Stomach (tissue), 9 donors: ENCODE results near the gene SLC22A5. TPM values are rescaled to one million over a fixed set of nuclear protein-coding genes. Genes with fewer than 3 reads are reported as not detected.

Experiments used
- DNase-seq, 2 donors: peaks; one replicate each; pipeline versions ENCODE4 v3.0.0 to v3.0.0-alpha.2; 2013 to 2019
- H3K27ac ChIP-seq, 5 donors: fragments of 200-600 bp in 4 of 5; sonication (generic) in 4 of 5; one replicate each; pipeline ENCODE4 v1.5.1; 2013 to 2019; ENCODE audit warnings: mild to moderate bottlenecking in 1 of 5, moderate library complexity in 1 of 5
- H3K27me3 ChIP-seq, 3 donors: fragments of 200-600 bp; sonication (generic); one replicate each; pipeline ENCODE4 v1.5.1; 2017 to 2019; ENCODE audit warnings: mixed run types in 1 of 3
- H3K36me3 ChIP-seq, 4 donors: fragments of 200-600 bp; sonication (generic); 1 replicate in 3 of 4; 2 replicates in 1 of 4; pipeline ENCODE4 v1.5.1; 2016 to 2019
- H3K4me1 ChIP-seq, 4 donors: fragments of 200-600 bp; sonication (generic); one replicate each; pipeline ENCODE4 v1.5.1; 2016 to 2019
- H3K4me3 ChIP-seq, 4 donors: fragments of 200-600 bp; sonication (generic) in 3 of 4; one replicate each; pipeline ENCODE4 v1.5.1; 2016 to 2019; ENCODE audit warnings: mild to moderate bottlenecking in 1 of 4
- H3K9me3 ChIP-seq, 4 donors: fragments of 200-600 bp; sonication (generic); one replicate each; pipeline ENCODE4 v1.5.1; 2016 to 2019
- EP300 ChIP-seq: sonication (generic); formaldehyde crosslinking; IDR thresholded peaks from one replicate; pipeline ENCODE4 v1.6.1; 2017; ENCODE audit warnings: antibody characterized with exemption
- POLR2A ChIP-seq, 4 donors: fragments of 450-650 bp; IDR thresholded peaks; one replicate each; pipeline ENCODE4 v1.6.1; 2016; ENCODE audit warnings: antibody characterized with exemption in 4 of 4, control low read depth in 2 of 4, mild to moderate bottlenecking in 1 of 4, moderate library complexity in 1 of 4
- POLR2AphosphoS5 ChIP-seq, 3 donors: sonication (generic); formaldehyde crosslinking; IDR thresholded peaks; one replicate each; pipeline ENCODE4 v1.6.1; 2016; ENCODE audit warnings: antibody characterized with exemption in 3 of 3
- WGBS, 5 donors: extraction: QIAGEN DNeasy Blood & Tissue Kit in 3 of 5; methylation state at CpG; one replicate each; pipeline versions ENCODE4 v1.1.5 to v1.1.7; 2013 to 2018; 5-methylcytosine and 5-hydroxymethylcytosine counted together
- intact Hi-C: fragments of 100-400 bp; cut with DNase I; formaldehyde crosslinking; loops from one replicate; pipeline ENCODE4 v1.15.1; 2023; ENCODE audit warnings: low total_unique reads
- polyA plus RNA-seq, 3 donors: library from polyadenylated mRNA; stranded (reverse); fragments of 200-250 nt; gene quantifications; one replicate each; pipeline ENCODE4 v1.2.3, GENCODE V29; 2013
- total RNA-seq, 5 donors: library from RNA; depleted of rRNA; stranded (reverse); fragments of >200 nt; gene quantifications; one replicate each; pipeline versions ENCODE4 v1.1.0 to v1.2.3, GENCODE V29; 2014 to 2016
- TF ChIP-seq, protein P1 (sequence below), 7 experiments: fragments of 450-650 bp in 4 of 7; fragments of 200-600 bp in 3 of 7; sonication (generic) in 3 of 7; IDR thresholded peaks; one replicate each; pipeline ENCODE4 v1.5.1; 2016 to 2019; ENCODE audit warnings: antibody characterized with exemption in 7 of 7, control low read depth in 2 of 7, mild to moderate bottlenecking in 1 of 7
- donor health status: healthy with polysubstance abuse.
- donor health status: Bipolar disorder and iron deficiency.
- donor health status: healthy.

SLC22A5 gene
- total and polyA plus RNA-seq, 8 donors: 2.1 to 46.1 (median 15.5) TPM

GRCh38 chr5:132406144-132406783, 36.8 kb downstream of the SLC22A5 start:
- Histone ChIP-seq H3K36me3 (no peaks in the 10 kb centered on the region), H3K27me3 (no peaks in the 10 kb centered on the region), H3K4me3 (no peak overlapping the region), H3K9me3 (no peaks in the 10 kb centered on the region), H3K27ac (peak overlapping the region; percentile 12 to 62 (median 43)), H3K4me1 (peaks cover 13 to 46% (median 25%) of the 10 kb centered on the region in 4 donors)
- no peak for TF ChIP-seq EP300
- TF ChIP-seq, protein P1, sequence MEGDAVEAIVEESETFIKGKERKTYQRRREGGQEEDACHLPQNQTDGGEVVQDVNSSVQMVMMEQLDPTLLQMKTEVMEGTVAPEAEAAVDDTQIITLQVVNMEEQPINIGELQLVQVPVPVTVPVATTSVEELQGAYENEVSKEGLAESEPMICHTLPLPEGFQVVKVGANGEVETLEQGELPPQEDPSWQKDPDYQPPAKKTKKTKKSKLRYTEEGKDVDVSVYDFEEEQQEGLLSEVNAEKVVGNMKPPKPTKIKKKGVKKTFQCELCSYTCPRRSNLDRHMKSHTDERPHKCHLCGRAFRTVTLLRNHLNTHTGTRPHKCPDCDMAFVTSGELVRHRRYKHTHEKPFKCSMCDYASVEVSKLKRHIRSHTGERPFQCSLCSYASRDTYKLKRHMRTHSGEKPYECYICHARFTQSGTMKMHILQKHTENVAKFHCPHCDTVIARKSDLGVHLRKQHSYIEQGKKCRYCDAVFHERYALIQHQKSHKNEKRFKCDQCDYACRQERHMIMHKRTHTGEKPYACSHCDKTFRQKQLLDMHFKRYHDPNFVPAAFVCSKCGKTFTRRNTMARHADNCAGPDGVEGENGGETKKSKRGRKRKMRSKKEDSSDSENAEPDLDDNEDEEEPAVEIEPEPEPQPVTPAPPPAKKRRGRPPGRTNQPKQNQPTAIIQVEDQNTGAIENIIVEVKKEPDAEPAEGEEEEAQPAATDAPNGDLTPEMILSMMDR (IDR thresholded peaks at IDR 0.05): no peak
- no peak for TF ChIP-seq POLR2A (IDR thresholded peaks at IDR 0.05)
- TF ChIP-seq POLR2AphosphoS5 (IDR thresholded peaks at IDR 0.05): no peak
- intact Hi-C loops: no loop called here
- DNase-seq: no peak
- 65 to 73% (median 67%) methylated on average over 4 of the region's 4 CpGs for WGBS, 5 donors

GRCh38 chr5:132407970-132408369, 38.5 kb downstream of the SLC22A5 start:
- Histone ChIP-seq H3K9me3 (no peaks in the 10 kb centered on the region), H3K4me3 (no peak overlapping the region), H3K27ac (peak overlapping the region in 3 of 5 donors; percentile 99 to 100 (median 100)), H3K27me3 (no peaks in the 10 kb centered on the region), H3K36me3 (no peaks in the 10 kb centered on the region), H3K4me1 (peaks cover 24 to 63% (median 41%) of the 10 kb centered on the region in 4 donors)
- no peak for TF ChIP-seq POLR2AphosphoS5 (IDR thresholded peaks at IDR 0.05)
- no peak for TF ChIP-seq EP300
- no peak for TF ChIP-seq POLR2A (IDR thresholded peaks at IDR 0.05)
- TF ChIP-seq, protein P1 (IDR thresholded peaks at IDR 0.05): no peak
- no peak for DNase-seq
- intact Hi-C loops: no loop called here
- 88 to 94% (median 92%) methylated on average over 3 of the region's 3 CpGs for WGBS, 5 donors

DNA sequence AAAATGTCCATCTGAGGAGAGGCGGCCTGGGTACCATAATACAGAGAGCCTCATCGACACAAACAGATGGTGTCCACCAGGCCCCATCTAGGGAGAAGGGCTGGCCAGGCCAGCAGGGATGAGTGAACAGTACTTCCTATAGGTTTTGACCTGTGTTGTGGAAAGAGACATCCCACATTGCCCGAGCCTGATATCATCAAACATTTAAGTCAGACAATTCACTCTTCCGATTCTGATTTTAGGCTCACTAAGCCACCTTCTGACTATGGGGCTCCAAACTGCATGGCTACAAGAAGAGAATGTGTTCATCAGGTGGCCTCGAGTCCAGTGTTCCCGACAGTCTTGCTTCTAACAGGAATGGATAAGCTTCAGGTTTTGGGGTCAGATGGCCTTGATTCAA, 38.9 kb downstream of the SLC22A5 start:
- WGBS, 5 donors: 80 to 98% (median 87%) methylated on average over 6 of the region's 6 CpGs
- DNase-seq: no peak
- H3K9me3 ChIP-seq: no peaks in the 10 kb centered on the region
- peak overlapping the region in 4 of 5 donors; percentile 98 to 100 (median 100) for H3K27ac ChIP-seq
- peaks cover 24 to 68% (median 46%) of the 10 kb centered on the region in 4 donors for H3K4me1 ChIP-seq
- no peak overlapping the region for H3K4me3 ChIP-seq
- TF ChIP-seq POLR2A (IDR thresholded peaks at IDR 0.05) (no peak), EP300 (no peak), POLR2AphosphoS5 (IDR thresholded peaks at IDR 0.05) (no peak)
- TF ChIP-seq, protein P1 (IDR thresholded peaks at IDR 0.05): no peak
- H3K27me3 ChIP-seq: no peaks in the 10 kb centered on the region
- intact Hi-C loops: no loop called here
- H3K36me3 ChIP-seq: no peaks in the 10 kb centered on the region

DNA sequence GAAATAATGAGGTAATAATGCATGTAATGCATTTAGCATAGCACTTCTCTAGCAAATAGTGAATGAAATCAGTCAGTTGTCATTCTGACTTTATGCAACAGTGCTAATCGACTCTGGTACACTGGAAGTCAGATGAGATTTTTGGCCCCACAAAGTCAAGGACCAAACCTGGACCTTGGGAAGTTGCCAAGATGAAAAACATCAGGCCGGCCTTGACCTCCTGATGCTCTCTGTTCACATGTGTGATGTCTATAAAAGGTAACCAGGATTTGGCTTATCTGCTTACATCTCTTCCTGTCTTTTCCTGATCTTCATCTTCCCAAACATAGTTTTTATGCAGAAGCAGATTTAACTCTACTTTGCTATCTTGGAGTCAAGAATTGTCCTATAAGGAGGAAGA, 39.5 kb downstream of the SLC22A5 start:
- intact Hi-C loops: no loop called here
- H3K27ac ChIP-seq: peak overlapping the region in 4 of 5 donors; percentile 98 to 100 (median 100)
- no peak overlapping the region for H3K4me3 ChIP-seq
- DNase-seq: no peak
- WGBS, 5 donors: 54 to 74% (median 64%) methylated on average over 2 of the region's 2 CpGs
- H3K4me1 ChIP-seq: peaks cover 27 to 73% (median 49%) of the 10 kb centered on the region in 4 donors
- no peak for TF ChIP-seq POLR2AphosphoS5 (IDR thresholded peaks at IDR 0.05)
- TF ChIP-seq POLR2A (IDR thresholded peaks at IDR 0.05): no peak
- no peak for TF ChIP-seq EP300
- TF ChIP-seq, protein P1 (IDR thresholded peaks at IDR 0.05): no peak
- no peaks in the 10 kb centered on the region for H3K27me3 ChIP-seq
- no peaks in the 10 kb centered on the region for H3K36me3 ChIP-seq
- no peaks in the 10 kb centered on the region for H3K9me3 ChIP-seq
